ENCODE results near the gene SEC14L1. TPM values are rescaled to one million over a fixed set of nuclear protein-coding genes. Genes with fewer than 3 reads are reported as not detected.

Gene SEC14L1
- total RNA-seq, 1 experiment from 2014 or later, result 58.6 TPM

GRCh38 chr17:77212833-77213777, 72.3 kb downstream of the SEC14L1 start:
- peaks cover 2 to 7% of the 10 kb centered on the region in 2 experiments; a peak in 3 of 4 replicates for H3K4me1 Mint-ChIP-seq
- Histone ChIP-seq H2BK5ac (ENCODE audit: insufficient read length, low read length) (no peak overlapping the region), H3K27ac (ENCODE audit: insufficient read length, low read depth, low read length) (no peak overlapping the region), H2BK20ac (ENCODE audit: low read depth, low read length, poor library complexity, severe bottlenecking) (no peak overlapping the region), H2BK15ac (ENCODE audit: low read depth, low read length) (no peak overlapping the region), H4K8ac (replicated peaks; ENCODE audit: insufficient read length, low read depth, low read length) (no peak overlapping the region), H2BK12ac (ENCODE audit: insufficient read length, low read depth, low read length) (no peak overlapping the region), H4K20me1 (ENCODE audit: control insufficient read depth, insufficient read depth, insufficient read length) (no peaks in the 10 kb centered on the region), H3K79me1 (ENCODE audit: insufficient read depth, low read depth, low read length, poor library complexity, severe bottlenecking) (no peaks in the 10 kb centered on the region), H2AFZ (ENCODE audit: low read length) (no peak overlapping the region), H3K4me2 (ENCODE audit: insufficient read depth, insufficient read length, low read length) (no peak overlapping the region), H3K9me3 (ENCODE audit: control insufficient read depth, low read depth, low read length) (no peaks in the 10 kb centered on the region), H3K27me3 (ENCODE audit: insufficient read depth, low read length) (no peaks in the 10 kb centered on the region), H3K9ac (ENCODE audit: extremely low read depth, insufficient read length, low read length) (no peak overlapping the region), H3T11ph (ENCODE audit: low read length) (no peak overlapping the region), H4K5ac (ENCODE audit: insufficient read length, low read depth, low read length) (no peak overlapping the region), H3K23me2 (ENCODE audit: insufficient read length, low read depth, low read length, poor library complexity, severe bottlenecking) (no peaks in the 10 kb centered on the region), H3K23ac (ENCODE audit: insufficient read length, low read depth, low read length) (no peak overlapping the region), H4K91ac (ENCODE audit: insufficient read length, low read depth, low read length) (no peak overlapping the region), H3K4ac (ENCODE audit: low read depth, low read length) (no peak overlapping the region), H3K18ac (ENCODE audit: insufficient read length, low read depth, low read length) (no peak overlapping the region), H3K4me1 (ENCODE audit: insufficient read depth, low read length) (no peaks in the 10 kb centered on the region), H2AK5ac (ENCODE audit: insufficient read length, low read length) (no peak overlapping the region), H3K79me2 (ENCODE audit: insufficient read depth, low read length) (no peaks in the 10 kb centered on the region), H2BK120ac (ENCODE audit: low read depth, low read length, poor library complexity, severe bottlenecking) (no peak overlapping the region), H3K56ac (ENCODE audit: insufficient read length, low read depth, low read length) (no peak overlapping the region), H3K14ac (ENCODE audit: insufficient read depth, low read length) (no peak overlapping the region)
- WGBS (ENCODE audit: extremely low coverage, insufficient read length, low lambda C conversion rate), result no CpG with 5 or more reads among the region's 40 CpGs
- no peak for TF ChIP-seq CTCF (conservative IDR thresholded peaks at IDR 0.05)
- H3K27ac Mint-ChIP-seq, result 0 out of 7 replicates have a peak overlapping the region, but pooled peaks of 1 of the 3 experiments have one; percentile 47
- H3K27me3 Mint-ChIP-seq (ENCODE audit: low read depth), result no peaks in the 10 kb centered on the region
- peaks cover 12 to 61% (median 61%) of the 10 kb centered on the region in 3 experiments for H3K36me3 Mint-ChIP-seq (ENCODE audit: insufficient read depth in 1 of 3, low read depth in 3 of 3)
- no peaks in the 10 kb centered on the region for H3K9me3 Mint-ChIP-seq
- H3K4me3 Mint-ChIP-seq, result no peak overlapping the region; a peak in 1 of 5 replicates
- DNase-seq, result no peak
